ENCODE results near the gene CCDC170. TPM values are rescaled to one million over a fixed set of nuclear protein-coding genes. Genes with fewer than 3 reads are reported as not detected.

CCDC170 gene
- total and polyA plus RNA-seq, 4 donors, result 0.37 to 0.59 (median 0.45) TPM

- TF ChIP-seq ZBTB33 (IDR thresholded peaks at IDR 0.05) (peak; percentile 41), CTCF (IDR thresholded peaks at IDR 0.05; ENCODE audit: low read depth, low read length, missing input control) (no peak), HNF4A (conservative IDR thresholded peaks at IDR 0.05) (peak; percentile 76 to 88), SP1 (IDR thresholded peaks at IDR 0.05) (peak; percentile 59)
These were observed 139.9 kb downstream of the CCDC170 start (continued) for GRCh38 chr6:151633526-151634335.

GRCh38 chr6:151634336-151634720 is 140.5 kb downstream of the CCDC170 start:
- H3K4me3 ChIP-seq (ENCODE audit: low read depth in 1 of 3, low read length in 3 of 3), result no peak overlapping the region
- TF ChIP-seq FOXA2 (IDR thresholded peaks at IDR 0.05) (no peak), HNF4G (IDR thresholded peaks at IDR 0.05) (no peak)
- peaks cover 9 to 17% (median 15%) of the 10 kb centered on the region in 4 donors for H3K4me1 ChIP-seq (ENCODE audit: control insufficient read depth in 4 of 4, insufficient read depth in 4 of 4, low read length in 3 of 4)
- no peaks in the 10 kb centered on the region for H3K36me3 ChIP-seq (ENCODE audit: control insufficient read depth in 4 of 4, insufficient read depth in 3 of 4, low read depth in 1 of 4, low read length in 3 of 4)
- no peak overlapping the region for H3K9ac ChIP-seq (ENCODE audit: low read depth in 1 of 2, low read length in 2 of 2)
- no peaks in the 10 kb centered on the region for H3K27me3 ChIP-seq (ENCODE audit: control insufficient read depth in 4 of 4, insufficient read depth in 4 of 4, low read length in 3 of 4)
- peaks cover 0 to 2% (median 0%) of the 10 kb centered on the region in 4 donors for H3K9me3 ChIP-seq (ENCODE audit: control insufficient read depth in 4 of 4, low read length in 3 of 4)
- 93% methylated on average over 3 of the region's 3 CpGs for WGBS
- no peak overlapping the region for H3K27ac ChIP-seq (ENCODE audit: low read depth in 1 of 2, low read length in 2 of 2)
- no peak for DNase-seq (ENCODE audit: low spot score)

GRCh38 chr6:151635741-151636140 is 141.9 kb downstream of the CCDC170 start:
- H3K27ac ChIP-seq (ENCODE audit: low read depth in 1 of 2, low read length in 2 of 2), result no peak overlapping the region
- DNase-seq (ENCODE audit: low spot score), result no peak
- TF ChIP-seq ATF3 (IDR thresholded peaks at IDR 0.05) (no peak), FOXA1 (IDR thresholded peaks at IDR 0.05) (no peak), RAD21 (IDR thresholded peaks at IDR 0.05) (no peak), CTCF (IDR thresholded peaks at IDR 0.05; ENCODE audit: low read depth, low read length, missing input control) (no peak), HNF4G (IDR thresholded peaks at IDR 0.05) (no peak), RXRA (IDR thresholded peaks at IDR 0.05) (no peak), HNF4A (conservative IDR thresholded peaks at IDR 0.05) (no peak), SP1 (IDR thresholded peaks at IDR 0.05) (no peak), REST (IDR thresholded peaks at IDR 0.05) (no peak), YY1 (IDR thresholded peaks at IDR 0.05) (no peak), EGR1 (IDR thresholded peaks at IDR 0.05; ENCODE audit: low read depth in 2 of 2) (no peak)
- H3K27me3 ChIP-seq (ENCODE audit: control insufficient read depth in 4 of 4, insufficient read depth in 4 of 4, low read length in 3 of 4), result no peaks in the 10 kb centered on the region
- no peaks in the 10 kb centered on the region for H3K36me3 ChIP-seq (ENCODE audit: control insufficient read depth in 4 of 4, insufficient read depth in 3 of 4, low read depth in 1 of 4, low read length in 3 of 4)
- peaks cover 0 to 2% (median 0%) of the 10 kb centered on the region in 4 donors for H3K9me3 ChIP-seq (ENCODE audit: control insufficient read depth in 4 of 4, low read length in 3 of 4)
- H3K4me3 ChIP-seq (ENCODE audit: low read depth in 1 of 3, low read length in 3 of 3), result no peak overlapping the region
- H3K9ac ChIP-seq (ENCODE audit: low read depth in 1 of 2, low read length in 2 of 2), result no peak overlapping the region
- WGBS, result 95% methylated on average over 3 of the region's 3 CpGs
- H3K4me1 ChIP-seq (ENCODE audit: control insufficient read depth in 4 of 4, insufficient read depth in 4 of 4, low read length in 3 of 4), result peaks cover 3 to 26% (median 16%) of the 10 kb centered on the region in 4 donors
